ENCODE results near the gene C1QTNF9.
"Not testable (repeated sequence)": the region's sequence is repeated elsewhere in the genome, so short reads cannot be mapped to it uniquely, and the experiment has no call there.

Gene C1QTNF9

GRCh38 chr13:24322470-24322869, 13.1 kb downstream of the C1QTNF9 start:
- not testable (repeated sequence) for DNase-seq; H3K79me2 ChIP-seq (ENCODE audit: insufficient read depth, low read length); H3K27me3 ChIP-seq (ENCODE audit: insufficient read depth, low read length, poor library complexity); H3K27ac ChIP-seq (ENCODE audit: low read length); H3K9ac ChIP-seq (ENCODE audit: low read depth, low read length); H3K4me3 ChIP-seq (ENCODE audit: low read depth in 1 of 2, low read length in 2 of 2); H4K20me1 ChIP-seq (ENCODE audit: insufficient read depth, low read length); H3K4me1 ChIP-seq (ENCODE audit: insufficient read depth, low read length); H3K36me3 ChIP-seq (ENCODE audit: insufficient read depth, low read length); H3K4me2 ChIP-seq (ENCODE audit: insufficient read depth, low read length); H3K9me3 ChIP-seq (ENCODE audit: insufficient read depth, low read length, severe bottlenecking); H2AFZ ChIP-seq (ENCODE audit: low read depth, low read length)
- ATAC-seq (ENCODE audit: insufficient read depth, low read depth): peak; percentile 67; the same call in 2 of the 3 replicates
- TF ChIP-seq CTCF (IDR thresholded peaks at IDR 0.05; ENCODE audit: borderline replicate concordance, extremely low read depth, low read length, poor library complexity, severe bottlenecking): peak; percentile 38

DNA sequence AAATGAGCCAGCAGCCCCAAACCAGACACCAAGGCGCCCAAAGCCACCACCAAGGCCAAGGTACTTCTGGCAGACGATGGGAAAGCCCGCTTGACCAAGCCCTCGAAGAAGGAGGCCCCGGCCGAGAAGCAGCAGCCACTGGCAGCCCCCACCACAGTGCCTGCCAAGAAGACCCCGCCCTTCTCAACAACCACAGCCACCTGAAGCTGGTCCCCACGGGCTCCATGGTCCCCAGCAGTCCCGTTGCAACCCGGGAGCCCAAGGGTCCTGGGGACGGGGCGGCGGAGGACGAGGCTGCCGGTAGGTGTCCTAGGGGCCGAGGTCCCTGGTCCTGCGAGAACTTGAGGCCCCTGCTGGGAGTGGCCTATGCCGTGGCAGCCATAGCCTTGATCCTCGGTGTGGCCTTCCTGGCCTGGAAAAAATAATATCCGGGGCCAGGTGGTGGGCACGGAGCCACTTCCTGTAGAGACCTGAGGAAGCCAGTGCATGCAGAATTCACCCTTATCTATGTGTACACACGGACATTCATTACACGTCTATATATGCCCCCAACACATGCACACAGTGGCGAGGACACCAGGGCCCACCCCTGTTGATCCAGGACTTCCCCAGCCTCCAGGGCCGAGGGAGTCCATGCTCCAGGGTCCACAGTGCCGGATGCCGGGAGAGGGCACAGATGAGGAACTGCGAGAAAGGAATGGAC, 13.8 kb downstream of the C1QTNF9 start:
- DNase-seq: no peak
- ATAC-seq (ENCODE audit: insufficient read depth, low read depth): no peak
- Histone ChIP-seq H3K27me3 (ENCODE audit: insufficient read depth, low read length, poor library complexity) (no peaks in the 10 kb centered on the region), H2AFZ (ENCODE audit: low read depth, low read length) (no peak overlapping the region), H3K9ac (ENCODE audit: low read depth, low read length) (no peak overlapping the region), H4K20me1 (ENCODE audit: insufficient read depth, low read length) (no peaks in the 10 kb centered on the region), H3K27ac (ENCODE audit: low read length) (no peak overlapping the region), H3K36me3 (ENCODE audit: insufficient read depth, low read length) (no peaks in the 10 kb centered on the region), H3K4me3 (ENCODE audit: low read depth in 1 of 2, low read length in 2 of 2) (no peak overlapping the region), H3K9me3 (ENCODE audit: insufficient read depth, low read length, severe bottlenecking) (no peaks in the 10 kb centered on the region), H3K79me2 (ENCODE audit: insufficient read depth, low read length) (no peaks in the 10 kb centered on the region), H3K4me2 (ENCODE audit: insufficient read depth, low read length) (no peak overlapping the region), H3K4me1 (ENCODE audit: insufficient read depth, low read length) (no peaks in the 10 kb centered on the region)
- no peak for TF ChIP-seq CTCF (IDR thresholded peaks at IDR 0.05; ENCODE audit: borderline replicate concordance, extremely low read depth, low read length, poor library complexity, severe bottlenecking)
- no peak for TF ChIP-seq EZH2 (IDR thresholded peaks at IDR 0.05; ENCODE audit: borderline replicate concordance, low read depth, low read length, severe bottlenecking)

GRCh38 chr13:24323739-24324075, 14.3 kb downstream of the C1QTNF9 start:
- Histone ChIP-seq H3K27ac (ENCODE audit: low read length) (no peak overlapping the region), H3K79me2 (ENCODE audit: insufficient read depth, low read length) (no peaks in the 10 kb centered on the region), H3K27me3 (ENCODE audit: insufficient read depth, low read length, poor library complexity) (no peaks in the 10 kb centered on the region), H3K4me2 (ENCODE audit: insufficient read depth, low read length) (no peak overlapping the region), H3K9ac (ENCODE audit: low read depth, low read length) (no peak overlapping the region), H3K4me1 (ENCODE audit: insufficient read depth, low read length) (no peaks in the 10 kb centered on the region), H3K4me3 (ENCODE audit: low read depth in 1 of 2, low read length in 2 of 2) (no peak overlapping the region), H2AFZ (ENCODE audit: low read depth, low read length) (no peak overlapping the region), H3K9me3 (ENCODE audit: insufficient read depth, low read length, severe bottlenecking) (no peaks in the 10 kb centered on the region), H4K20me1 (ENCODE audit: insufficient read depth, low read length) (no peaks in the 10 kb centered on the region), H3K36me3 (ENCODE audit: insufficient read depth, low read length) (no peaks in the 10 kb centered on the region)
- DNase-seq (no peak), ATAC-seq (ENCODE audit: insufficient read depth, low read depth) (no peak)
- TF ChIP-seq CTCF (IDR thresholded peaks at IDR 0.05; ENCODE audit: borderline replicate concordance, extremely low read depth, low read length, poor library complexity, severe bottlenecking) (no peak), EZH2 (IDR thresholded peaks at IDR 0.05; ENCODE audit: borderline replicate concordance, low read depth, low read length, severe bottlenecking) (no peak)

DNA sequence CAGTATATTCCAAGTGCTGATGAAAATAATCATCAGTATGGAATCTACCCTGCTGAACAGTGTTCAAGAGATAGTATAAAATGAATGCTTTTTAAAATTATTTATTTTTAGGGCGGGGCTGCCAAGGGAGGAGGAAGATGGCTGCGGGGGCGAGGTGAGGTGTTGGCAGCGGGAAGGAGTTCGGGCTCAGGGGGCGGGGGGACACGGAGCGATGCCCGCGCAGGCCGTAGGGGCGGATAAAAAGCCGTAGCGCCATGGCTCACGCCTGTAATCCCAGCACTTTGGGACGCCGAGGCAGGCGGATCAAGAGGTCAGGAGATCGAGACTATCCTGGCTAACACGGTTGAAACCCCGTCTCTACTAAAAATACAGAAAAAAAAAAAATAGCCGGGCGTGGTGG, 18.2 kb downstream of the C1QTNF9 start:
- H3K4me2 ChIP-seq (ENCODE audit: insufficient read depth, low read length); ATAC-seq (ENCODE audit: insufficient read depth, low read depth): not testable (repeated sequence)

More for the DNA sequence above, 18.2 kb downstream of the C1QTNF9 start:
- H3K4me3 ChIP-seq (ENCODE audit: low read depth in 1 of 2, low read length in 2 of 2); H2AFZ ChIP-seq (ENCODE audit: low read depth, low read length); H3K36me3 ChIP-seq (ENCODE audit: insufficient read depth, low read length); H3K4me1 ChIP-seq (ENCODE audit: insufficient read depth, low read length); H3K9ac ChIP-seq (ENCODE audit: low read depth, low read length); H3K9me3 ChIP-seq (ENCODE audit: insufficient read depth, low read length, severe bottlenecking); DNase-seq; H3K27ac ChIP-seq (ENCODE audit: low read length); H3K27me3 ChIP-seq (ENCODE audit: insufficient read depth, low read length, poor library complexity); H4K20me1 ChIP-seq (ENCODE audit: insufficient read depth, low read length); H3K79me2 ChIP-seq (ENCODE audit: insufficient read depth, low read length): not testable (repeated sequence)
